K562 (cell line): Measurements from ENCODE around the gene SUCLG1. TPM values are rescaled to one million over a fixed set of nuclear protein-coding genes. Genes with fewer than 3 reads are reported as not detected.

Experiments
- BCL6 ChIP-seq: fragments of 250-450 bp; sonication (Bioruptor Pico); IDR thresholded peaks from 2 replicates; pipeline ENCODE4 v1.4.0; 2020
- BRD4 ChIP-seq: fragments of 200-600 bp; sonication (generic); IDR thresholded peaks from 2 replicates; pipeline ENCODE4 v1.6.1; 2017; ENCODE audit warnings: inconsistent platforms
- CAMTA2 ChIP-seq: fragments of 250-450 bp; sonication (Bioruptor Pico); conservative IDR thresholded peaks from 2 replicates; pipeline ENCODE4 v1.5.1; 2022
- ERF ChIP-seq: fragments of 450-650 bp; formaldehyde crosslinking; IDR thresholded peaks from 2 replicates; pipeline ENCODE4 v1.4.0; 2020; ENCODE audit warnings: mild to moderate bottlenecking, mixed read lengths
- FOXM1 ChIP-seq, 2 experiments: fragments of 450-650 bp in 1 of 2; sonication (generic) in 1 of 2; formaldehyde crosslinking in 1 of 2; IDR thresholded peaks; 2 replicates each; pipeline versions ENCODE4 v1.6.1 to v1.9.0; 2017 to 2022; ENCODE audit warnings: low read depth in 2 of 2, mild to moderate bottlenecking in 2 of 2, missing genetic modification reagents in 1 of 2, moderate library complexity in 1 of 2
- HEY1 ChIP-seq: fragments of 250-450 bp; sonication (Bioruptor Pico); IDR thresholded peaks from 2 replicates; pipeline ENCODE4 v1.5.0; 2020; ENCODE audit warnings: mild to moderate bottlenecking, moderate library complexity, borderline replicate concordance
- MTA3 ChIP-seq: fragments of 450-650 bp; formaldehyde crosslinking; IDR thresholded peaks from 2 replicates; pipeline ENCODE4 v1.6.1; 2017; ENCODE audit warnings: mild to moderate bottlenecking, borderline replicate concordance
- RERE ChIP-seq: sonication (generic); formaldehyde crosslinking; IDR thresholded peaks from 2 replicates; pipeline ENCODE4 v1.8.0; 2023; ENCODE audit warnings: missing genetic modification reagents, mild to moderate bottlenecking, borderline replicate concordance
- SMARCE1 ChIP-seq: fragments of 450-650 bp; IDR thresholded peaks from 2 replicates; pipeline ENCODE4 v1.7.1; 2016; ENCODE audit warnings: mild to moderate bottlenecking
- STAT5A ChIP-seq: IDR thresholded peaks from 2 replicates; pipeline ENCODE4 v1.6.1; 2012; ENCODE audit warnings: low read length, inconsistent platforms, borderline replicate concordance
- ZFX ChIP-seq: sonication (generic); formaldehyde crosslinking; IDR thresholded peaks from 2 replicates; pipeline ENCODE4 v1.8.0; 2022; ENCODE audit warnings: mild to moderate bottlenecking, missing genetic modification reagents, moderate library complexity
- ZNF57 ChIP-seq: fragments of 450-650 bp; formaldehyde crosslinking; IDR thresholded peaks from 2 replicates; pipeline ENCODE4 v1.4.0; 2020; ENCODE audit warnings: mild to moderate bottlenecking, moderate library complexity
- ZNF717 ChIP-seq: fragments of 250-450 bp; sonication (Bioruptor Pico); IDR thresholded peaks from 2 replicates; pipeline ENCODE4 v1.5.0; 2021
- polyA plus RNA-seq, 8 experiments: library from polyadenylated mRNA; depleted of rRNA in 4 of 8; stranded (reverse) in 5 of 8; unstranded in 3 of 8; fragments of >200 nt; fragmentation: Nextera tagmentation in 2 of 8; fragmentation: Illumina TruSeq in 1 of 8; extraction: Ambion mirVana in 2 of 8; extraction: Trizol in 1 of 8; gene quantifications; 2 replicates each; pipeline versions ENCODE4 v1.2.1 to v1.2.3, GENCODE V29; 2011 to 2014; ENCODE audit warnings: inconsistent platforms in 1 of 8, missing spikeins in 1 of 8
- total RNA-seq, 7 experiments: library from RNA; depleted of rRNA in 6 of 7; stranded (reverse); fragments of >200 nt in 6 of 7; fragmentation: Illumina TruSeq in 2 of 7; extraction: Trizol in 2 of 7; gene quantifications; 2 replicates each; pipeline versions ENCODE4 v1.2.1 to v1.2.3, GENCODE V29; 2011 to 2021; ENCODE audit warnings: low replicate concordance in 1 of 7
- TF ChIP-seq, protein P1 (sequence below), 3 experiments: fragments of 200-800 bp in 1 of 3; fragments of 250-450 bp in 1 of 3; fragments of 450-650 bp in 1 of 3; sonication (Bioruptor Pico) in 1 of 3; sonication (Bioruptor generic) in 1 of 3; formaldehyde crosslinking in 1 of 3; IDR thresholded peaks; 2 replicates each; pipeline versions ENCODE4 v1.6.1 to v1.8.0; 2016 to 2022; ENCODE audit warnings: mild to moderate bottlenecking in 2 of 3, missing genetic modification characterization in 2 of 3, missing compliant biosample characterization in 1 of 3, moderate library complexity in 1 of 3

SUCLG1 gene
- total and polyA plus RNA-seq, 9 of the 15 experiments (the other 6 are each of a cell fraction or from before 2014, with no cell fraction given), result 90.5 to 325 (median 115) TPM

DNA sequence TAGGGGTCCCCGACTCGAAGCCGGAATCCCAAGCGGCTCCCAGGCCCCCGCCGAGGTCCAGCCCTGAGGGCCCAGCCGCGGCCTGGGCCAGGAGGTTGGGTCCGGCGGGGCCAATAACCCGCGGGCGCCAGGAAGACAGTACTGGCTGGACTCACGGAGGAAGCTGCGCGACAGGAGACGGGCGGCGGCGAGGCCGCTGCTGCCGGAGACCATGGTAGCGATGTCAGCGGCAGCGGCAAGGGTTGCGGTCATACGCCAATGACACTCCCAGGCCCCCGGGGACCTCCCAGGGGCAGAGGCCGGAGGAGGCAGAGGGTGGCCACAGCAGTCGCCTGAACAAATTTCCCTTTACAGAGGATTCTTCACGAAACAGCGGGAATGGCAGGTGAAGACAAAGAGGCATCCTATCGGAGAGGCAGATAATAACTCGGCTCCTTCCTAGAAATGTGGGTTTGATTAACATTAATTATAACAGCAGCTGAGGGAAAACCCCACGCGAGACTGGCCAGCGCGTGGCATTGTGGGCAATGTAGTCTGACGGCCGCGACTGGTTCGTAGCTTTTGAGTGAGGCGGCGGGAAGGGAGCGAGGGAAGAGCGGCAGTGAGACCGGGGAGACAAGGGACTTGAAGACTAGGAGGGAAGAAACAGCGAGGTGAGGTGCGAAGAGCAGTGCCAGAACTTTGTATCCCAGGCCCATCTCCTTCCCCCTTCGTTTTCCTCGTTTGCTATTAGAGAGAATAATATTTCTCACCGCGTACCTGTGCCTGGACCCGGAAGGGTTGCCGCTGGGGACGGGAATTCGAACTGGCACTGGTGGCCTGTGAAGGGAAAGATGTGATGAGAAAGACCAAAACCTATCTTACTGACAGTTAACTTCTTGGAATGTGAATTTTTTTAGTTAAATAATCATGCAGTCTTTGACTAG lies at the start of gene SUCLG1 (continued):
- TF ChIP-seq, protein P1, sequence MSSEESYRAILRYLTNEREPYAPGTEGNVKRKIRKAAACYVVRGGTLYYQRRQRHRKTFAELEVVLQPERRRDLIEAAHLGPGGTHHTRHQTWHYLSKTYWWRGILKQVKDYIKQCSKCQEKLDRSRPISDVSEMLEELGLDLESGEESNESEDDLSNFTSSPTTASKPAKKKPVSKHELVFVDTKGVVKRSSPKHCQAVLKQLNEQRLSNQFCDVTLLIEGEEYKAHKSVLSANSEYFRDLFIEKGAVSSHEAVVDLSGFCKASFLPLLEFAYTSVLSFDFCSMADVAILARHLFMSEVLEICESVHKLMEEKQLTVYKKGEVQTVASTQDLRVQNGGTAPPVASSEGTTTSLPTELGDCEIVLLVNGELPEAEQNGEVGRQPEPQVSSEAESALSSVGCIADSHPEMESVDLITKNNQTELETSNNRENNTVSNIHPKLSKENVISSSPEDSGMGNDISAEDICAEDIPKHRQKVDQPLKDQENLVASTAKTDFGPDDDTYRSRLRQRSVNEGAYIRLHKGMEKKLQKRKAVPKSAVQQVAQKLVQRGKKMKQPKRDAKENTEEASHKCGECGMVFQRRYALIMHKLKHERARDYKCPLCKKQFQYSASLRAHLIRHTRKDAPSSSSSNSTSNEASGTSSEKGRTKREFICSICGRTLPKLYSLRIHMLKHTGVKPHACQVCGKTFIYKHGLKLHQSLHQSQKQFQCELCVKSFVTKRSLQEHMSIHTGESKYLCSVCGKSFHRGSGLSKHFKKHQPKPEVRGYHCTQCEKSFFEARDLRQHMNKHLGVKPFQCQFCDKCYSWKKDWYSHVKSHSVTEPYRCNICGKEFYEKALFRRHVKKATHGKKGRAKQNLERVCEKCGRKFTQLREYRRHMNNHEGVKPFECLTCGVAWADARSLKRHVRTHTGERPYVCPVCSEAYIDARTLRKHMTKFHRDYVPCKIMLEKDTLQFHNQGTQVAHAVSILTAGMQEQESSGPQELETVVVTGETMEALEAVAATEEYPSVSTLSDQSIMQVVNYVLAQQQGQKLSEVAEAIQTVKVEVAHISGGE (CRISPR knock-in tag; IDR thresholded peaks at IDR 0.05), result no peak; a peak in 1 of 6 replicates
- TF ChIP-seq CAMTA2 (CRISPR knock-in tag) (no peak), HEY1 (CRISPR knock-in tag) (no peak), ZFX (CRISPR knock-in tag) (peak; percentile 76), ERF (no peak), RERE (CRISPR knock-in tag) (no peak), BCL6 (CRISPR knock-in tag) (no peak), BRD4 (no peak), ZNF57 (CRISPR knock-in tag) (no peak), ZNF717 (no peak), FOXM1 (IDR thresholded peaks at IDR 0.05; ENCODE audit: low read depth) (peak; percentile 73), FOXM1 (CRISPR knock-in tag; IDR thresholded peaks at IDR 0.05; ENCODE audit: low read depth) (no peak), SMARCE1 (no peak), MTA3 (no peak; the same call in 1 of the 2 replicates), STAT5A (no peak)
